NT2/D1 (cell line): ENCODE data around the gene NRXN3.

Experiments
- DNase-seq: peaks from one replicate; pipeline ENCODE4 v3.0.0-alpha.2; 2011; ENCODE audit warnings: low read depth, low spot score
- H3K27me3 ChIP-seq: 2 replicates; pipeline ENCODE4 v1.6.0; 2011; ENCODE audit warnings: mild to moderate bottlenecking; ENCODE audit not compliant: insufficient read length, insufficient read depth
- H3K36me3 ChIP-seq: 2 replicates; pipeline ENCODE4 v1.6.1; 2011; ENCODE audit warnings: mild to moderate bottlenecking, low read length, mixed read lengths; ENCODE audit not compliant: insufficient read depth, insufficient read length
- H3K4me1 ChIP-seq: 2 replicates; pipeline ENCODE4 v1.5.1; 2011; ENCODE audit not compliant: insufficient read depth, insufficient read length
- H3K4me3 ChIP-seq: 2 replicates; pipeline ENCODE4 v1.5.1; 2011; ENCODE audit warnings: low read depth; ENCODE audit not compliant: insufficient read length
- H3K9ac ChIP-seq: 2 replicates; pipeline ENCODE4 v1.6.0; 2011; ENCODE audit warnings: low read depth; ENCODE audit not compliant: insufficient read length
- H3K9me3 ChIP-seq: 2 replicates; pipeline ENCODE4 v1.5.1; 2011; ENCODE audit warnings: mild to moderate bottlenecking, low read length; ENCODE audit not compliant: insufficient read depth
- SUZ12 ChIP-seq: IDR thresholded peaks from 2 replicates; pipeline ENCODE4 v1.6.1; 2011; ENCODE audit not compliant: insufficient read length, insufficient read depth; ENCODE audit errors: extremely low read depth
- YY1 ChIP-seq: IDR thresholded peaks from 2 replicates; pipeline ENCODE4 v1.6.1; 2011; ENCODE audit not compliant: insufficient read length, insufficient read depth
- ZNF274 ChIP-seq: IDR thresholded peaks from 2 replicates; pipeline ENCODE4 v1.6.1; 2011; ENCODE audit warnings: mild to moderate bottlenecking, low read depth, low read length

The NRXN3 gene

DNA sequence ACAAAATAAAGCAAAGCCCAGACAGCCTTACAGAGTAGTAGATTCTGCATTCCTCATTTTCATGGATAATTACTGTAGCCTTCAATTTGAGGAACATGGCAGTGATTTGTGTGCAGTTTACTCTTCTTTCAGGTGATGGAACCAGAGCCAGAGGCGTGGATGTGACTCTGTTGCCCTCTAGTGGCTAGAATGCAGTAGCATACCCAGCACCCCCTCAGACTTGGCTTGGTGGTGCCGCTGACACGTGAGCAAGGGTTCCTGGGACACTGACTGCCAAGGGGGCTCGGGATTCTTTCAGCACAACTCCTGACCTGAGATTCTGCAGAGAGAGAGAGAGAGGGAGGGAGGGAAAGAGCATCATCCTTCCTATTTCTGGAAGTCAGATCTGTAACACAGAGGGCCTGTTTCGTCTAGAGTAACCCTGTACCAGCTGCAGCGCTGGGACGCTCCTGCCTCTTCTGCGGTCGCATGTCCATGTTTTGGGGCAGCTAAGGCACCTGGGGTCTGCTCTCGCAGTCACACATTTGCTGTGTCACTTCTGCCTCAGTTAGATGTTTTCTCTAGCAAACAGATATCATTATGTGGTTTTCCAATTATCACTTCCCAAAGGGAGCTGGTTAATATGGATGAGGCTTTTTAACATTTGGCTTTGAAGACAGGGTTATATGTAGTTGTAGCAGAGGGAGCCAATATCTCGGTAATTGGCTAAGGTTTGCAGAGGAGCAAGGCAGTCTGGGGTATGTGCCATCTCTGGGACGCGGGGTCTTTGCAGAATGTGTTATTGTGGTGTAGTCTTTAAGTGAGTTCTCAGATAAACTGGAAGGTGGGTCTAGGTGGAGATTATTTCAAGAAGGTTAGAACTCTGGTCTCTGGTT is 428.1 kb downstream of the NRXN3 start:
- no peaks in the 10 kb centered on the region for H3K36me3 ChIP-seq
- H3K27me3 ChIP-seq = no peaks in the 10 kb centered on the region
- TF ChIP-seq ZNF274 = no peak
- TF ChIP-seq YY1 = no peak
- no peak for TF ChIP-seq SUZ12
- H3K4me1 ChIP-seq = no peaks in the 10 kb centered on the region
- H3K4me3 ChIP-seq = no peak overlapping the region
- H3K9me3 ChIP-seq = no peaks in the 10 kb centered on the region
- H3K9ac ChIP-seq = no peak overlapping the region
- DNase-seq = peak; percentile 56

DNA sequence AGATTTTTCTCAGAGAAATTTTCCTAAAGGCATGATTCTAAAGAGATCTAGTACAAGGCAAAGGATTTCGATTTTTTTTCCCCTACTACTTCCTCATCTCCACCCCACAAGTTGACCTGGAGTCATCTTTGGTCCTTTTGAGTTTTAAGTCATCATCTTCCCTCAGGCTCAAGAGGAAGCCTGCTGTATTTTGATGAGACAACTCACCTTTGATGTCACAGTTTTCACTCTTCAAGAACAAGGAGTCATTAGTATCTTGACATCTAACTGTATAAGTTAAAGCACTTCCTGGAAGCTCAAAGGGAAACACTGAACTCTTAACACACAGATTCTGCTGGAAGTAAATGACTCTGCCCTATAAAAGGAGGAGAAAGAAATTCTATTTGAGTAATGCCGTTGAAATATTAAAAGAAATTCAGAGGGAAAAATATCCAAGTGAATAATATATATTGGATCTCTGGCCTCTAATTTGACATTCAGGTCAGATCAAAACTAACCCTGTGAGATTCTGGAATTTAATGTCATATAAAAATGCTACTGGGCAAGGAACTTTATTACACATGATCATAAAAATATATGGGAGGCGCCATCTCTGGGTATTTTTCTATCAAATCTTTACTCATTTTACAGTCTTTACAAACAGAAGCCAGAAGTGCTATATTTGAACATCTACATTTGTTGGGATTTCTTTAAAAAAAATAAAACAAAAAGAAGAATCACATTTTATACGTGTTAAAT is 435.0 kb downstream of the NRXN3 start:
- H3K9me3 ChIP-seq = no peaks in the 10 kb centered on the region
- no peak for DNase-seq
- no peak overlapping the region for H3K4me3 ChIP-seq
- TF ChIP-seq YY1 (no peak), ZNF274 (no peak), SUZ12 (no peak)
- H3K9ac ChIP-seq = no peak overlapping the region
- no peaks in the 10 kb centered on the region for H3K4me1 ChIP-seq
- no peaks in the 10 kb centered on the region for H3K36me3 ChIP-seq
- H3K27me3 ChIP-seq = no peaks in the 10 kb centered on the region

DNA sequence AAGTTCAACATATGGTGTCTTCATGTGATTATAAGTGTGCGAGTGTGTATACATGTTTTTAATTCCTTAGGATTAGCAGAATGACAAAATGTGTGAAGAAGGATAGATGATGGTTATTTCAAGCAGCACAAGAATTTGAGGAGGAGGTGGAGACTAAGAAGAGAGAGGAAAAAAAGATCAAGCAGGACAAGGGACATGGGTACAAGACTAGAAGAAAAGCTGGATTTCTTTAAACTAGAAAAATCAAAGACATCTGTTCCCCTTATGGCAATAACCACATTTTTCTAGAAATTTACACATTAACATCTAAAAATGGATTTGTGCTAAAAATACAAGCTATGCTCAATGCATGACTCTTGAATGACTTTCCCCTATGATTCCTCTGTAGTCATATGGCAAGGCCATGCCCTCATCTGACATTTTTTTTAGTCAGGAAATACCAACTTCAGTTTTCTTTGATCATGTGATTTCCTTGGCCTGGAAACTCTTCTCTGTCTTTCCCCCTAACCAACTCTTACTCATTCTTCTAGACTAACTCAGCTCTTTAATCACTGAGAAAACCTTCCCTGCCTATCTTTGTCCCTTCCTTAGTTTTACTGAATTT is 435.8 kb downstream of the NRXN3 start:
- H3K4me3 ChIP-seq = no peak overlapping the region
- no peak overlapping the region for H3K9ac ChIP-seq
- H3K4me1 ChIP-seq = no peaks in the 10 kb centered on the region
- no peak for TF ChIP-seq ZNF274
- no peak for TF ChIP-seq SUZ12
- no peak for TF ChIP-seq YY1
- no peaks in the 10 kb centered on the region for H3K36me3 ChIP-seq
- no peaks in the 10 kb centered on the region for H3K9me3 ChIP-seq
- DNase-seq = no peak
- H3K27me3 ChIP-seq = no peaks in the 10 kb centered on the region

DNA sequence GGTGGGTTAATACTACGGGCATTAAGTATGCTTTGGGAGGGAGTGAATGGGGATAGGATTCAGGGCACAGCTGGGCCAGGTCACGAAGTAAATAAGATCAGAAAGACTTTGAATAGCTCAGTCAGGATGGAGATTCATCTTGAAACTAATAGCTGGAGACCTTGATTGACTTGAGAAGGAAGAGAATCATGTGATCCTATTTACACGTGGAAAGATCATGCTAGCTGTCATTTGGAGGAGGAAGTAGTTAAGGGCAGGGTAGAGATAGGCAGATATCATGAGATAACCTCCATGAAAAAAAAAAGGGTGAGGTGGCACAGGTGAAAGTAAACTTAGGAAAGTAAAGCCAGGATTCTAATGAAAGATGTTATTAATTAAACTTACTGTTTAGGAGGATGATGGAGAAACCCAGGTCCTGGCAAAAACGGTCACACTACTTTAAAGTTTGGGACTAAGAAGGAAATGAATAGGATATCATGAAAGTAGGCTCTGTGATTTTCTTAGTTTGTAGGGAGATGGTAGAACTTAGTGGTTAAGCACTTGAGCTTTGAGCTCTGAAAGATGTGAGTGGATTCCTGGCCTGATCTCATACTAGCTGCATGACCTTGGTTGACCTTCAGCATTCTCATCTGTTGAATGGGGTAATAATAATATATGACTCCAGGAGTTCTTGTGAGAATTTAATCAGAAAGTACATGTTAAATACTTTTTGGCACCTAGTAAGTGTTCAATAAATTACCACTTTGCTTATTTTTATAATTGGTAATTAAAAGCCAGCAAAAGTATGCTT is 439.0 kb downstream of the NRXN3 start:
- Histone ChIP-seq H3K9ac (no peak overlapping the region), H3K27me3 (no peaks in the 10 kb centered on the region), H3K4me1 (no peaks in the 10 kb centered on the region), H3K9me3 (no peaks in the 10 kb centered on the region), H3K4me3 (no peak overlapping the region), H3K36me3 (no peaks in the 10 kb centered on the region)
- no peak for DNase-seq
- no peak for TF ChIP-seq SUZ12

DNA sequence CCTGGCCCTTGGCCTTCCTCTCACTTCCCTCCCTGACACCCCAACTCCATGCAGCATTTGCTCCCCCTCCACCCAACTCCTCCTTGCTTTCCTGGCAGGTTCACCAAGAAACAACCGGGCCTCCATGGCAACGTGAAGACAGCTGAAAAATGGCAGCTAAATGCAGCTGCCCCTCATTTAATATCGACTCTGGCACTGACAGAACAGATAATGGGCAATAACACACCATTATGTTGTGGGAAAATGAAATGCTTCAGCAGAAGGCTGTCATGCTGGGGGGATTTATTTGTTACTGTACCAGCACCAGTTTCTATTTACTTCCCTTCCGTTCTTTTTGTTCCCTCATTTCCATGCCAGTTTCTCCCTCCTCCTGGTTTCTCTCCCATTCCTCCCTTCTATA is 440.8 kb downstream of the NRXN3 start:
- DNase-seq = no peak
- Histone ChIP-seq H3K36me3 (no peaks in the 10 kb centered on the region), H3K4me3 (no peak overlapping the region), H3K9ac (no peak overlapping the region), H3K4me1 (no peaks in the 10 kb centered on the region), H3K9me3 (no peaks in the 10 kb centered on the region), H3K27me3 (no peaks in the 10 kb centered on the region)
- TF ChIP-seq ZNF274 = no peak

DNA sequence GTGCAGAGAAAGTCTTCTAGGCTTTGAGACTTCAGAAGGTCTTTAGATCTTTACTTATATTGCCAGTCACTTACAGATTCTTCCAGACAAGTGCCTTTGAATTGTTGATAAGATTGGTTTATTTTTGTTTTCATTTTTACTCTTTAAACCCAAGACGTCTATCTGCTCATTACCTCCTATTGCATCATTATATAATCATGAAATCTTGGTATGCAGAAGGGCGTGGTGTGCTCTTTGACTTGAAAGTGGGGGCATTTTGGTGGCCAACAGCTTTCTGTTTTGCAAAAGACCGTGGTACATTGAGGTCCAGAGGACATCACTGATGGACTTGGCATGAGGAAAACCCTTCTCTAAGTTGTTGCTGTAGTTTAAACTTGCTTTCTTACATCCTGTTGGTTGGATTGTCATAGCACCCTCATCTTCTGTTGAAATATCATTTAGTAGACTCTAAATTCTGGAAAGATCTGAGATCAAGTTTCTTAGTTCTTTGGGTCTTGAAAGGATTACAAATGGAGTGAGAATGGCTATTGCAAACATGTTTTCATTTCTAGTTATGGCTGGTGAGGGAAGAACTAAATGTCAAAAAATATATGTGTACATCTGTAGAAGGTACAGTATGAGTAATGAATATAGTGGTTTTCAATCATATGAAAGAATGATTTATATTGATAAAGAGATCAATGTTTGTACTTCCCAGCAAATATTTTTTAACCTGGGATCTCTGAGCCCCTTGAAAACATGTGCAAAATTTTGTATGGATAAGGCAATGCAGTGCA is 441.8 kb downstream of the NRXN3 start:
- TF ChIP-seq SUZ12 (no peak), YY1 (no peak), ZNF274 (no peak)
- no peaks in the 10 kb centered on the region for H3K36me3 ChIP-seq
- no peaks in the 10 kb centered on the region for H3K27me3 ChIP-seq
- H3K4me3 ChIP-seq = no peak overlapping the region
- no peaks in the 10 kb centered on the region for H3K4me1 ChIP-seq
- H3K9ac ChIP-seq = no peak overlapping the region
- no peak for DNase-seq
- H3K9me3 ChIP-seq = no peaks in the 10 kb centered on the region
